Renal pelvis (tissue), 4 donors: ENCODE data around the gene NQO2. TPM values are rescaled to one million over a fixed set of nuclear protein-coding genes. Genes with fewer than 3 reads are reported as not detected.
"Not testable (repeated sequence)": the region's sequence is repeated elsewhere in the genome, so short reads cannot be mapped to it uniquely, and the experiment has no call there.

ENCODE experiments used
- DNase-seq: peaks from one replicate; pipeline ENCODE4 v3.0.0-alpha.2; 2013
- polyA plus RNA-seq, 3 donors: library from polyadenylated mRNA; unstranded; fragments of 120-200 nt; gene quantifications; one replicate each; pipeline ENCODE4 v1.2.1, GENCODE V29; 2013; ENCODE audit not compliant: insufficient read length in 3 of 3

The NQO2 gene
- polyA plus RNA-seq, 3 donors = 67.2 to 88.7 (median 74.8) TPM

DNA sequence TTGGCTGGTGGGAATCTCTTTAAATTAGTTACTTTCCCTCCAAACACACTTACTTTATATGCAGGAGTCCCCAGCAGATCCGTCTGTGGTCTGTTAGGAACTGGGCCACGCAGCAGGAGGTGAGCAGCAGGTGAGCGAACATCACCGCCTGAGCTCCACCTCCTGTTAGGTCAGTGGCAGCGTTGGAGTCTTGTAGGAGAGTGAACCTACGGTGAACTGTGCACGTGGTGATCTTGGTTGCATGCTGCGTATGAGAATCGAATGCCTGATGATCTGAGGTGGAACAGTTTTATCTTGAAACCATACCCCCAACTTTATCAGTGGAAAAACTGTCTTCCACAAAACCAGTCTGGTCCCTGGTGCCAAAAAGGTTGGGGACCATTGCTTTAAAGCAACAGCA, 33.3 kb upstream of the NQO2 start:
- no peak for DNase-seq

DNA sequence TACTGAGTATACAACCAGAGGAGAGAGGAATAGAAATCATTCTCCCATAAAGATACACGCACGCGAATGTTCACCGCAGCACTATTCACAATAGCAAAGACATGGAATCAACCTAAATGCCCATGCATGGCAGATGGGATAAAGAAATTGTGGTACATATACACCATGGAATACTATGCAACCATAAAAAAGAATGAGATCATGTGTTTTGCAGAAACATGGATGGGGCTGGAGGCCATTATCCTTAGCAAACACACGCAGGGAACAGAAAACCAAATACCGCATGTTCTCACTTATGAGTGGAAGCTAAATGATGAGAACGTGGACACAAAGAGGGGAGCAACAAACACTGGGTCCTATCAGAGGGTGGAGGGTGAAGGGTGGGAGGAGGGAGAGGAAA, 31.8 kb upstream of the NQO2 start:
- DNase-seq = no peak

DNA sequence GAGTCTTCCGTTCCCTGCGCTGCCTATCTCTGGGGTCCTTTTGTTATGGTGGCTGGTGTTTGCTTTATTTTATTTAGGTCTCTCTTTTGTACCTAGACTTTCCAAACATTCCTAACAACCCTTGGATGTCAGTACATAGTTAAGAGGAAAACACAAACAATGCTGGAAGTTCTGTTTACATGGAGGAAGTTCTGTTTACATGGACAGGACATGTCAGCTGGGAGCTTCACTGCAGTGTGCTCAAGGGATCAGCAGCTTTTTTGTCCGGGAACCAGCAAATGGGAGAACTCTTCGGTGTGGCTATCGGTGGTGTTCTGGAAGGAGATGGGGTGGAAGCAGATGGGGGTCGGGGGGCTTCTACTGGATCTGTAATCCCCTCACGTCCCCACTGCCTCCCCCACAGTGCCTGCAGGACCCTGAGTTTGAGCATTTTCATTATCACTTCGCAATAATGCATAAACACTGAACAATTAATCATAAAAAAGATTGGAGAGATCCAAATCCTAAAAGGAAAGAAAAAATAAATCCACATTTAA, 31.0 kb upstream of the NQO2 start:
- no peak for DNase-seq

DNA sequence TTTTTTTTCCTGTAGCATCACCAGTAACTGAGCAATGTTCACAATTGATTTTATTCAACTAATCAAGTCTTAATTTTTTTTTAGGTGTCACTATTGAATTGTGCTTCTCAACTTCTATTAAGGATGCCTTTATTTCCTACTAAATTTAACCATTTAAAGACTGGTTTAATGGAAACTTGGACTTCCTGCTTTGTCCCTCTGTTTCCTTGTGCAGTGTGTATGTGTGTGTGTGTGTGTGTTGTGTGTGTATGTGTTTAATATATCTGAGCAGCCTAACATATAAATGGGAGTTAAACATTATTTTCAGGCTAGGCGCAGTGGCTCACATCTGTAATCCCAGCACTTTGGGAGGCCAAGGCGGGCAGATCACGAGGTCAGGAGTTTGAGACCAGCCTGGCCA, 30.1 kb upstream of the NQO2 start:
- DNase-seq = no peak

DNA sequence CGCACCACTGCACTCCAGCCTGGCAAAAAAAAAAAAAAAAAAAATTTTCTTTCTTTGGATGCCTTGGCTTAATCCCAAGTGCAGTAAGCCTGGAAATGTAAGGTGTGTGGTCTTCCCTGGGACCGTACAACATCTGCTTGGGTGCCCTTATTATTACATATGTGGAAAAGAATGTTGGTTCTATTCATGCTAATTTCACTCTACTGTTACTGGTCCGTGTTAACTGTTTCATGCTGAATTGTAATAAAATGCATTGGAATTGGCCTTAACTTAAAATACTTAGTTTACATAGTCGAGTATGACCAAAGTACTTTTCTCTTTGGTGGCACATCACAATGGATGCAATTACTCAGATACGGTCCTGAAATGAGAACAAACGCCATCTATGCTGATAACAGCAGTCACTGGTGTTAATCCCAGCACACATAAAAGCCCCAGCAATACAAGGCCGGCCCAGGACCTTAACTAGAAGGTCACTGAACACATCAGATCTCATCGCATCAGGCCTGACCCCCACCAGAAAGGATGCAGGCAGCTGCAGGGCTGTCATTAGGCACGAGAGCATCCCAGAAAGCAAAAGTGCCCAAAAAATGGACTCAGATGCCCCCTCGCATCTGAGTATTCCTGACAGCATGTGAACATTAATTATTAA, 29.5 kb upstream of the NQO2 start:
- no peak for DNase-seq

DNA sequence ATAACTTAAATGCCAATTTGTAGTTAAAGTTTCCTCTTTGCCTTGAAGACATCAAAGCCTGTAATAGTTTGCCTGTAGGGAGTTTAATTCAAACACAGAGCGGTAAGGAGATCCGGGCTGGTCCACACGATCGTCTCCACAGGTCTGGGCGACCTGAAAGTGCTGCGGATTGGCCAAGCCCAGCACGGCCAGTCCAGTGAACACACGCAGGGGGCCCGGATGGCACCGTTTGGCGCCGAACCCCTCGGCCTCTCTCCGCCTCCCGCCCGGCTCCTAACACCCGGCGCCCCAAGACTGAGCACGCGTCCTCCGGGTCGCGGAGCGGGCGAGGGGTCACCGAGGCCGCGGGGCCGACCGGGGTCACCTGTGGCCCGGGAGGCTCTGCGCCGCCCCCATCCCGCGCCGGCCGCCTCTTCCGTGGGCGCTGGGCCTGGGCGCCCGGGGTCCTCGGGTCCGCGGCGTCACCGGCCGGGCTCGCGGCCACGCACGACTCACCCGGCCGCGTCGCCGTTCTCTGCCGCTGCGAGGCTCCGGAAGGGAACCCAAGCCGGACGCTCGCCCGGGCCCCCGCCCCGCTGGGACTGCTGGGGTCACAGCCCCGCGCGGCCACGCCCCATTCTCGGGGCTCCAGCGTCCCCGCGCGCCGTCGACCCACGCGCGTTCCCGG, 28.8 kb upstream of the NQO2 start:
- peak; percentile 64 for DNase-seq

DNA sequence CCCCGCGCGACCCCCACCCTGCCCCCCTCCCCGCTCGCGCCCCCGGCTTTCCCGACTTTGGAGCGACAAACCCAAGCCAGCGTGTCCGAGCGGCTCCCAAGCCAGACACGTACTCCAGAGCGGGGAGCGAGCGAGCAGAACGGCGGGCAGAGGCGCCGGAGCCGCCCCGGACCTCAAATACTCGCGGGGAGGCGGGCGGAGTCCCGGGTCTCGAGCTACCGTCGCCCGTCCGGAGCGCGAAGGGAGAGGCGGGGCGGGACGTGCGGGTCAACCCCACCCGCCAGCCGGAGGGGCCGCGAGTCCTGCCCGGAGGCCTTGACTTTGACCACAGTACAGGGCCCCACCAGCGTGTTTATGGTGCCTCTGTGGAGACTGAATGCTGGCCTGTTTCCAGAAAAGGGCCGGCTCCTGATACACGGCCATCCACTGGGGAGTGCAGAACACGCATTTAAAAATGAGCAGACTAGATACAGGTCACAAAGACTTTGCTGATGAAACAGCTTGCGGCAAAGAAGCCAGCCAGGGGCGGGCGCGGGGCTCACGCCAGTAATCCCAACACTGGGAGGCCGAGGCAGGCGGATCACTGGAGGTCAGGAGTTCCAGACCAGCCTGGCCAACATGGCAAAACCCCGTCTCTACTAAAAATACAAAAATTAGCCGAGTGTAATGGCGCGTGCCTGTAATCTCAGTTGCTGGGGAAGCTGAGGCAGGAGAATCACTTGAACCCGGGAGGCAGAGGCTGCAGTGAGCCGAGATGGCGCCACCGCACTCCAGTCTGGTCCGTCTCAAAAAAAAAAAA, 28.1 kb upstream of the NQO2 start, which contains the start of gene SERPINB6:
TSS of gene SERPINB6 (minus strand) at position 148 of the 799 bp plus-strand sequence. CDS start 12,235 bp downstream, outside the sequence.
- peak; percentile 61 for DNase-seq

DNA sequence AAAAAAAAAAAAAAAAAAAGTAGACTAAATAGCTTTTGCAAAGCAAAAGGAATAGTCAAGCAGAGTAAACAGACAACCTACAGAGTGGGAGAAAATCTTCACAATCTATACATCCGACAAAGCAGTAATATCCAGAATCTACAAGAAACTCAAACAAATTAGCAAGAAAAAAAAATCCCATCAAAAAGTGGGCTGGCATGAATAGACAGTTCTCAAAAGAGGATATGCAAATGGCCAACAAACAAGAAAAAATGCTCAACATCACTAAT, 27.5 kb upstream of the NQO2 start:
- DNase-seq = not testable (repeated sequence)

DNA sequence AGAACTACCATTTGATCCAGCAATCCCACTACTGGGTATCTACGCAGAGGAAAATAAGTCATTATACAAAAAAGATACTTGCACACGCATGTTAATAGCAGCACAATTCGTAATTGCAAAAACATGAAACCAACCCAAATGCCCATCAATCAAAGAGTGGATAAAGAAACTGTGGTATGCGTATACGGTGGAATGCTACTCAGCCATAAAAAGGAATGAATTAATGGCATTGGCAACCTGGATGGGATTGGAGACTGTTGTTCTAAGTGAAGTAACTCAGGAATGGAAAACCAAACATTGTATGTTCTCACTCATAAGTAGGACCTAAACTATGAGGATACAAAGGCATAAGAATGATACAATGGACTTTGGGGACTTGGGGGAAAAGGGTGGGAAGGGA, 27.0 kb upstream of the NQO2 start:
- DNase-seq = not testable (repeated sequence)

DNA sequence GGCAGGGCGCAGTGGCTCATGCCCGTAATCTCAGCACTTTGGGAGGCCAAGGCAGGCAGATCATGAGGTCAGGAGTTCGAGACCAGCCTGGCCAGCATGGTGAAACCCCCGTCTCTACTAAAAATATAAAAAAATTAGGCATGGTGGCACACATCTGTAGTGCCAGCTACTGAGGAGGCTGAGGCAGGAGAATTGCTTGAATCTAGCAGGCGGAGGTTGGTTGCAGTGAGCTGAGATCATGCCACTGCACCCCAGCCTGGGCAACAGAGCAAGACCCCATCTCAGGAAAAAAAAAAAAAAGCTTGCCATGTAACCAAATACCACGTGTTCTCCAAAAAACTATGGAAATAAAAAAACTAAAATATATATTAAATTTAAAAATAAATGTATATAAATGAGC, 26.5 kb upstream of the NQO2 start:
- not testable (repeated sequence) for DNase-seq

DNA sequence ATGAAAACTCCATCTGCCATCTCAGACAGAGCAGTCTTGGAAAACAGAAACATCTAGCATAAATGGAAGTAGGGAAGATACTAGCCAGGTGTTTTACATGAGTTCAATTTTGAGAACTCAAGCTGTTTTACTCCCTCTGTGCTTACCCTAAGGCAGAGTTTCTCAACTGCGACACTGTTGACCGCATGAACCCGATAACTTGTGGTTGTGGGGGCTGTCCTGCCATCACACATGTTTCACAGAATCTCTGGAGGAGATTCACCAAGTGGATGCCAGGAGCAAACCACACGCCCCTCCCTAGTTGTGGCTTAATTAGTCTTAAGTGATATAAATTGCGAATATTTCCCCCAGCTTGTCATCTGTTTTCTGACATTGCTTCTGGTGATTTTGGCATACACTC, 26.0 kb upstream of the NQO2 start:
- DNase-seq = no peak

DNA sequence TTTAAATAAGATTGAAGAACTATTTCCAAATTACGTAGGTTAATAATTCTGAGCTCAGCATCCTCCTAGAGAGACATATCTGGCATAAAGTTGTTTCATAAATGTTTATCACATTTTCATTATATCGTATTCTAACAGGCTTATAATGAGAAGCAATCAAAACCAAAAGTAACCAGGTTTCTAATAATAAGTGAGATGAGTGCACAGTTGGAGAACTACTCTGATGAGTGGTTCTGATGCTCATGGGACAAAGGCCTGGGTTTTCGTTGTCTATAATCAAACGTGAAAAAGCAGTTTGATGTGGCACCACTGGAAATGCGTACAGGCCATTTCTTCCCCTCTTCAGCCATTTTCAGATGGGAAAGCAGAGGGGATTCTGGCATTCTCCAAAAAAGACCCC, 23.6 kb upstream of the NQO2 start:
- DNase-seq = no peak

DNA sequence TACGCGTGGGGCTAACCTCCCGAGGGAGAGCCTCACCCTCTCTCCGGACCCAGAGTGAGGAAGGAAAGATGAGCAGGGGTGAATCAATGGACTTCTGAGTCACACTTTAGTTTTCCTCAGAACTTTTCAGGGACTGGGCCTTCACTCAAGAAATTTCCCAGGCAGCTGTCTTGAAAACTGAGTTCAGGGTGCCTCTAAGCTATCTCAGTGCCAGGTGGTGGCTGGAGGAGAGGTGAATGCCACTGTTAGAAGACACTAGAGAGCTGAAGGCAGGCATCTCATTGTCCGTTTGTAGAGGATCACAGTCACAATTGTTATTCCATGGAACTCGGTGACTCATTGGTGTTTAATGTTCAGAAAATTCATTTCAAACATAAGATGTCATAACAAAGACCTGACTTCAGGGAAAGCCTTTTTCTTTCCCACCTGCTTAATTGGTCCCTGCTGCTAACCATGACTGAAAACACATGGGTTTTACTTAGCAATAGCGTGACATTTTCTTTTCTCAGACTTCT, 23.1 kb upstream of the NQO2 start:
- no peak for DNase-seq

DNA sequence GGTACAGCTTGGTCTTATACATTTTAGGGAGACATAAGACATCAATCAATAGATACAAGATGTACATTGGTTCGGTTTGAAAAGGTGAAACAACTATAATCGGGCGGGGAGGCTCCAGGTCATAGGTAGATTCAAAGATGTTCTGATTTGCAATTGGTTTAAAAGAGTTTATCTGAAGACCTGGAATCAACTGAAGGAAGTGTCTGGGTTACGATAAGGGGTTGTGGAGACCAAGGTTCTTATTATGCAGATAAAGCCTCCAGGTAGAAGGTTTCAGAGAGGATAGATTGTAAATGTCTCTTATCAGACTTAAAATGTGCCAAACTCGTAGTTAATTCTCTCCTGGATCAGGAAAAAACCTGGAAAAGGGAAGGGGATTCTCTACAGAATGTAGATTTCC, 22.4 kb upstream of the NQO2 start:
- DNase-seq = no peak

DNA sequence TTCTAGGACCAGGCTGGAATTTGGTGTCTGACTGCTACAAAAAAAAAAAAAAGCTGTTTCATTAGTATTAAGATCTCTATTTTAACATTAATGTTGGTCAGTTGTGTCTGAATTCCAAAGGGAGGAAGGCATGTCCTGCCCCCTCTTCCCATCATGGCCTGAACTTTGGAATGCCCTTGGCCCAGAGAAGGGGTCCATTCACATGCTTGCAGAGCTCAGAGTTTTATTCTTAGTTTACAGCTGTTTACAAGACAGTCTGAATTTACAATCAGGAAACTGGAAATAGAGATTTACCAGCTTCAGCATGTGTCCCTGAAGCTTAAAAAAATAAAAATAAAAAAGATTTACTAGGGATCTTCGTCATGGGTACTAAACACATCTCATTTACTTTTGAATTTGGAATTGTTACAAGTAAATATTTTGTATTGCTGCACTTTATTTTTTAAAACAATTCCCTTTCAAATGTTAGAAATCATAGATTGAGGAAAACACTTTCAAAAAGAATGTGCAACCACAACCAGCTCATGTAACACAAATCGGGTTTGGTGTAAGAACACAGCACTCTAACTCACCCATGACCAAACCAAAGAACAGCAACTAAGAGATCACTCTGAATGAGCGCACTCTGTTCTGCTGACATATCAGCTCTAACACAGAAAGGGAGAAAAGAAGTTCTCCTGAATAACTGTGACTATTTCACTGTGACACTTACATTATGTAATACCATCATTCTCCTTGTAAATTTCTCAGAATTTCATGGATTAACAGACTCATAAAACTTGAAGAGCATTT, 21.7 kb upstream of the NQO2 start:
- no peak for DNase-seq

DNA sequence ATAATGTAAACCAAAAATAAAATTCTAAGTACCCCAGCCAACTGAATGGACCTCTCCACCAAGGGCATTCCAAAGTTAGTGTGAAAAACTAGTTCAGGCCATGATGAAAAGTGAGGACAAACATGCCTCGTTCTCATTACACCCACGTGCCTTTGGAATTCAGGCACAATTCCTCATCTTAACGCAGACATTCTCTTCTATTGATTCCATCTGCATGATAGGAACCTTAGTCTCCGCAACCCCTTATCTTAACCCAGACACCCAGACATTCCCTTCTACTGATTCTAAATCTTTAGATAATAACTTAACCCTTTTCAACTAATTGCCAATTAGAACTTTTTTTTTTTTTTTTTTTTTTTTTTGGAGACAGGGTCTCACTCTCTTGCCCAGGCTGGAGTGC, 20.8 kb upstream of the NQO2 start:
- DNase-seq = no peak

DNA sequence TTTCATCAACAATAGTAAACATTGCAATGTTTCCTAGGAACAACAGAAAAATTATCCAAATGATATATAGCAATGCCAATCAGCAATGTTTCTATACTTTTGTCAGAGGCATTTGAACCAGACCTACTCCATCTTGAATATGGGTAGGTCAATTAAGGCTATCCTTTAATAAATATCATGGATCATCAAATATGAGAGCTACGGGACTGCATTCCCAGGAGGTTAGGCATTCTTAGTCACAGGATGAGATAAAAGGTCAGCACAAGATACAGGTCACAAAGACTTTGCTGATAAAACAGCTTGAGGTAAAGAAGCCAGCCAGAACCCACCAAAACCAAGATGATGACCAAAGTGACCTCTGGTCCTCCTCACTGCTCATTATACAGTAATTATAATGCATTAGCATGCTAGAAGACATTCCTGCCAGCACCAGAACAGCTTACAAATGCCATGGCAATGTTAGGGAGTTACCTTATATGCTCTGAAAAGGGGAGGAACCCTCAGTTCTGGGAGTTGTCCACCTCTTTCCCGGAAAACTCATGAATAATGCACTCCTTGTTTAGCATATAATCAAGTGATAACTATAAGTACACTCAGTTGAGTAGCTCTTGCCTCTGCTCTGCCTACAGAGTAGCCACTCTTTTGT, 19.8 kb upstream of the NQO2 start:
- DNase-seq = no peak

DNA sequence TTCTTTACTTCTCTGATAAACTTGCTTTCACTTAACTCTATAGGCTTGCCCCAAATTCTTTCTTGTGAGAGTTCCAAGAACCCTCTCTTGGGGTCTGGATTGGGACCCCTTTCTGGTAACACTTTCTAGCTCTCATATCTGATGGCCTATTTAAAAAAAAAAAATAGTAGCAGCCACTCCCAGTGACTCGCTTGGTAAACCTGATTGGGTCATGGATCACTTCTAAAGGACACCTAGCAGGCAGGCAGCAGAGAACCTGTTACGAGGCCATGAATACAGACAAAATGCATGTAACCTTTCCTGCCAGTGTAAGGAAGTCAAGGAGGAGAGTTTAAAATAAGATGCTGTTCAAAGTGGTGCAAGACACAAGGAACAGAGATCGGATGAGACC, 19.2 kb upstream of the NQO2 start:
- DNase-seq = no peak

DNA sequence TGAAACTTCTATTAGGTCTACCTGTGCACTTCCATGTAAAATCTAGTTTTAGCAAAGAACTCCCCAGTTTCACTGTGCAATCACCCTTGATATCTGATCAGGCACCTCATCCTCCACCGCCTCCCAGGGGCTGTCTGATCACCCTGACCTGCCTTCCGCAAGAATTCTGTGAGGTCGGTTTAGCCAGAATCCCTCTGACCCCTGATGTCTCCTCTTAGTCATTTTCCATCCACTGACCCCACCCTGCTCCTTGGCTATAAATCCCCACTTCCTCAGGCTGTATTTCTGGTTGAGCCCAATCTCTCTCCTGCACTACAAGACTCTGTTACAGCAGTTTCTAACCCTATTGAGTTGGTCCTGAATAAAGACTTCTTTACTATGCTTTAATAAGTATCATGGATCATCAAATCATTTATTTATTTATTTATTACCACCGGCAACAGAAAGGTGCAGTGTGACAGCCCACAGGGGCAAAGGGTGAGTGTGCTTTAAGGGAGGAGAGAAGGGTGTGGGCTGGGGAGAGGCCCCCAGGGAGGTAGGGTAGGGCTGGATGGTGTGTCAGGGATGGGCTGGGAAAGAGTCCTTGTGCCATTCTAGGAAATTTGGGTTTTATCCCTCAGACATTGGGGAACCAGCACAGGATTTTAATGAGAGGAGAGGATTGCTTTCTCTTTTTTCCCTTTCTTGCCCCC, 17.1 kb upstream of the NQO2 start:
- no peak for DNase-seq

DNA sequence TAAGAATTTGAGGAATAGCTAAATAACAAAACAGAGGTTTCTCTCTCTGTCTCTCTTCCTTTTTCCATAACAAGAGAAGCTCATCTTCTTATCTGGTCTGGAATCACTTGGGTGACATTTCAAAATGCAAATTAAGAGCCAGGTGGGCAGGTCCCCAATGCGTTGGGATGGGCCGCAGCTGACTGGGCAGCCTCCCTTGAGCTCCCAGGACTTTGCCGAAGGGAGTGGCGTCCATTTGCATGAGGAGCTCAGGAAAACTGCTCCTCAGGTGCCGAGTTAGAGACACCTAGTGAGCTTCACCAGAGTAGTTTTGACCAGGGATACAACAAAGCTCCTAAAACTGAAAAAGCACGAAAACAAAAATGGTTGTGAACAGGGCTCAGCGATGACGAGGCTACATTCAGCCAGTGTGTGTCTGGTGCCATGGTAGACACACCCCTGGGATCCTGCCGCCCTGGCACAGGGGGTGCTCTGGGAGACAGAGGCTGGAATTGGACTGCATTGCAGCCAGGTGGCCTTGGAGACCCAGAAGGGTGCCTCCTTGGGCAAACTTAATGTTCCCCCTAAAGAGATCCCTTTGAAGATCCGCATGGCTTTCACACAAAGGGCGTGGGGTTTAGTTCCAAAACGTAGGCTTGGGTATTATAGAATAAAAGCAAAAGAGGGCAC, 14.8 kb upstream of the NQO2 start:
- DNase-seq = no peak
